ENCODE data around the gene OR9Q2.

Gene OR9Q2

GRCh38 chr11:58188770-58189169, at the start of gene OR9Q2:
TSS of gene OR9Q2 (plus strand) at chr11:58189070. CDS start at chr11:58190491, 1,421 bp downstream.
- DNase-seq (ENCODE audit: low read depth, low spot score) = no peak
- in situ Hi-C loops (cut with HindIII; ENCODE audit: low sequenced_read_pairs) = no loop called here
- no peak within 1 kb of the TSS for H3K4me3 ChIP-seq (ENCODE audit: low read depth, low read length)
- TF ChIP-seq CTCF (IDR thresholded peaks at IDR 0.05; ENCODE audit: low read depth, low read length) = no peak

- TF ChIP-seq CTCF (IDR thresholded peaks at IDR 0.05; ENCODE audit: low read depth, low read length) = no peak
- in situ Hi-C loops (cut with HindIII; ENCODE audit: low sequenced_read_pairs) = no loop called here
- DNase-seq (ENCODE audit: low read depth, low spot score) = no peak
- H3K4me3 ChIP-seq (ENCODE audit: low read depth, low read length) = no peak overlapping the region
Measured at GRCh38 chr11:58142761-58143160, 46.1 kb upstream of the OR9Q2 start.

- H3K4me3 ChIP-seq (ENCODE audit: low read depth, low read length) = no peak overlapping the region
- in situ Hi-C loops (cut with HindIII; ENCODE audit: low sequenced_read_pairs) = no loop called here
- DNase-seq (ENCODE audit: low read depth, low spot score) = no peak
- TF ChIP-seq CTCF (IDR thresholded peaks at IDR 0.05; ENCODE audit: low read depth, low read length) = no peak
Measured at GRCh38 chr11:58152781-58153180, 36.1 kb upstream of the OR9Q2 start.

GRCh38 chr11:58164389-58164788, 24.5 kb upstream of the OR9Q2 start:
- no peak for DNase-seq (ENCODE audit: low read depth, low spot score)
- in situ Hi-C loops (cut with HindIII; ENCODE audit: low sequenced_read_pairs) = no loop called here
- no peak overlapping the region for H3K4me3 ChIP-seq (ENCODE audit: low read depth, low read length)
- no peak for TF ChIP-seq CTCF (IDR thresholded peaks at IDR 0.05; ENCODE audit: low read depth, low read length)

GRCh38 chr11:58164990-58165389, 23.9 kb upstream of the OR9Q2 start:
- H3K4me3 ChIP-seq (ENCODE audit: low read depth, low read length) = no peak overlapping the region
- no peak for DNase-seq (ENCODE audit: low read depth, low spot score)
- in situ Hi-C loops (cut with HindIII; ENCODE audit: low sequenced_read_pairs) = no loop called here
- no peak for TF ChIP-seq CTCF (IDR thresholded peaks at IDR 0.05; ENCODE audit: low read depth, low read length)

GRCh38 chr11:58165504-58166106, 23.3 kb upstream of the OR9Q2 start:
- no peak for TF ChIP-seq CTCF (IDR thresholded peaks at IDR 0.05; ENCODE audit: low read depth, low read length)
- in situ Hi-C loops (cut with HindIII; ENCODE audit: low sequenced_read_pairs) = no loop called here
- DNase-seq (ENCODE audit: low read depth, low spot score) = no peak
- no peak overlapping the region for H3K4me3 ChIP-seq (ENCODE audit: low read depth, low read length)
